Stomach (tissue), 9 donors: Measurements from ENCODE around the gene CREB1. TPM values are rescaled to one million over a fixed set of nuclear protein-coding genes. Genes with fewer than 3 reads are reported as not detected.
A peak's percentile ranks its signal among the peaks of the same experiment; 100 is the strongest.

Experiments
- DNase-seq, 2 donors: peaks; one replicate each; pipeline versions ENCODE4 v3.0.0 to v3.0.0-alpha.2; 2013 to 2019
- H3K27ac ChIP-seq, 5 donors: fragments of 200-600 bp in 4 of 5; sonication (generic) in 4 of 5; one replicate each; pipeline ENCODE4 v1.5.1; 2013 to 2019; ENCODE audit warnings: mild to moderate bottlenecking in 1 of 5, moderate library complexity in 1 of 5
- H3K27me3 ChIP-seq, 3 donors: fragments of 200-600 bp; sonication (generic); one replicate each; pipeline ENCODE4 v1.5.1; 2017 to 2019; ENCODE audit warnings: mixed run types in 1 of 3
- H3K36me3 ChIP-seq, 4 donors: fragments of 200-600 bp; sonication (generic); 1 replicate in 3 of 4; 2 replicates in 1 of 4; pipeline ENCODE4 v1.5.1; 2016 to 2019
- H3K4me1 ChIP-seq, 4 donors: fragments of 200-600 bp; sonication (generic); one replicate each; pipeline ENCODE4 v1.5.1; 2016 to 2019
- H3K4me3 ChIP-seq, 4 donors: fragments of 200-600 bp; sonication (generic) in 3 of 4; one replicate each; pipeline ENCODE4 v1.5.1; 2016 to 2019; ENCODE audit warnings: mild to moderate bottlenecking in 1 of 4
- H3K9me3 ChIP-seq, 4 donors: fragments of 200-600 bp; sonication (generic); one replicate each; pipeline ENCODE4 v1.5.1; 2016 to 2019
- CTCF ChIP-seq, 7 experiments: fragments of 450-650 bp in 4 of 7; fragments of 200-600 bp in 3 of 7; sonication (generic) in 3 of 7; IDR thresholded peaks; one replicate each; pipeline ENCODE4 v1.5.1; 2016 to 2019; ENCODE audit warnings: antibody characterized with exemption in 7 of 7, control low read depth in 2 of 7, mild to moderate bottlenecking in 1 of 7
- EP300 ChIP-seq: sonication (generic); formaldehyde crosslinking; IDR thresholded peaks from one replicate; pipeline ENCODE4 v1.6.1; 2017; ENCODE audit warnings: antibody characterized with exemption
- POLR2A ChIP-seq, 4 donors: fragments of 450-650 bp; IDR thresholded peaks; one replicate each; pipeline ENCODE4 v1.6.1; 2016; ENCODE audit warnings: antibody characterized with exemption in 4 of 4, control low read depth in 2 of 4, mild to moderate bottlenecking in 1 of 4, moderate library complexity in 1 of 4
- POLR2AphosphoS5 ChIP-seq, 3 donors: sonication (generic); formaldehyde crosslinking; IDR thresholded peaks; one replicate each; pipeline ENCODE4 v1.6.1; 2016; ENCODE audit warnings: antibody characterized with exemption in 3 of 3
- WGBS, 5 donors: extraction: QIAGEN DNeasy Blood & Tissue Kit in 3 of 5; methylation state at CpG; one replicate each; pipeline versions ENCODE4 v1.1.5 to v1.1.7; 2013 to 2018; 5-methylcytosine and 5-hydroxymethylcytosine counted together
- intact Hi-C: fragments of 100-400 bp; cut with DNase I; formaldehyde crosslinking; loops from one replicate; pipeline ENCODE4 v1.15.1; 2023; ENCODE audit warnings: low total_unique reads
- polyA plus RNA-seq, 3 donors: library from polyadenylated mRNA; stranded (reverse); fragments of 200-250 nt; gene quantifications; one replicate each; pipeline ENCODE4 v1.2.3, GENCODE V29; 2013
- total RNA-seq, 5 donors: library from RNA; depleted of rRNA; stranded (reverse); fragments of >200 nt; gene quantifications; one replicate each; pipeline versions ENCODE4 v1.1.0 to v1.2.3, GENCODE V29; 2014 to 2016
- donor health status: healthy with polysubstance abuse.
- donor health status: Bipolar disorder and iron deficiency.
- donor health status: healthy.

CREB1 gene
- total and polyA plus RNA-seq, 8 donors, result 5.2 to 58.6 (median 16.3) TPM

- H3K36me3 ChIP-seq, result no peaks in the 10 kb centered on the region
- H3K9me3 ChIP-seq, result no peaks in the 10 kb centered on the region
- no peaks in the 10 kb centered on the region for H3K27me3 ChIP-seq
- peaks cover 0 to 11% (median 4%) of the 10 kb centered on the region in 4 donors for H3K4me1 ChIP-seq
- no peak overlapping the region for H3K4me3 ChIP-seq
- TF ChIP-seq POLR2A (IDR thresholded peaks at IDR 0.05) (no peak), POLR2AphosphoS5 (IDR thresholded peaks at IDR 0.05) (no peak), EP300 (no peak), CTCF (IDR thresholded peaks at IDR 0.05) (no peak)
- DNase-seq, result no peak
- intact Hi-C loops, result no loop called here
- no peak overlapping the region for H3K27ac ChIP-seq
- 84 to 95% (median 85%) methylated on average over 1 of the region's 1 CpG for WGBS, 5 donors
These were observed 19.6 kb upstream of the CREB1 start for GRCh38 chr2:207510148-207510547.

- Histone ChIP-seq H3K4me1 (no peaks in the 10 kb centered on the region), H3K27ac (no peak overlapping the region), H3K4me3 (no peak overlapping the region), H3K36me3 (no peaks in the 10 kb centered on the region), H3K9me3 (no peaks in the 10 kb centered on the region), H3K27me3 (no peaks in the 10 kb centered on the region)
- TF ChIP-seq EP300, result no peak
- TF ChIP-seq POLR2A (IDR thresholded peaks at IDR 0.05), result no peak
- DNase-seq, result no peak
- 58 to 68% (median 62%) methylated on average over 2 of the region's 2 CpGs for WGBS, 5 donors
- intact Hi-C loops, result no loop called here
These were observed 17.9 kb upstream of the CREB1 start for GRCh38 chr2:207511851-207512250.

- no peak for DNase-seq
- 69 to 84% (median 74%) methylated on average over 3 of the region's 3 CpGs for WGBS, 5 donors
- no peak for TF ChIP-seq POLR2AphosphoS5 (IDR thresholded peaks at IDR 0.05)
- no peak for TF ChIP-seq EP300
- no peak for TF ChIP-seq POLR2A (IDR thresholded peaks at IDR 0.05)
- TF ChIP-seq CTCF (IDR thresholded peaks at IDR 0.05), result no peak
- intact Hi-C loops, result no loop called here
- Histone ChIP-seq H3K27ac (no peak overlapping the region), H3K36me3 (no peaks in the 10 kb centered on the region), H3K27me3 (no peaks in the 10 kb centered on the region), H3K4me3 (no peak overlapping the region), H3K9me3 (no peaks in the 10 kb centered on the region), H3K4me1 (no peaks in the 10 kb centered on the region)
These were observed 17.4 kb upstream of the CREB1 start for GRCh38 chr2:207512356-207512755.

- no peaks in the 10 kb centered on the region for H3K27me3 ChIP-seq
- H3K27ac ChIP-seq, result peak overlapping the region in 1 of 5 donors; percentile 19
- no peak for DNase-seq
- no peaks in the 10 kb centered on the region for H3K9me3 ChIP-seq
- WGBS, 5 donors, result 68 to 86% (median 71%) methylated on average over 7 of the region's 7 CpGs
- H3K36me3 ChIP-seq, result no peaks in the 10 kb centered on the region
- intact Hi-C loops, result no loop called here
- TF ChIP-seq POLR2A (IDR thresholded peaks at IDR 0.05) (no peak), EP300 (no peak), POLR2AphosphoS5 (IDR thresholded peaks at IDR 0.05) (no peak), CTCF (IDR thresholded peaks at IDR 0.05) (no peak)
- H3K4me3 ChIP-seq, result no peak overlapping the region
- H3K4me1 ChIP-seq, result no peaks in the 10 kb centered on the region
These were observed 16.1 kb upstream of the CREB1 start for GRCh38 chr2:207513551-207514257.

GRCh38 chr2:207514451-207514850 is 15.3 kb upstream of the CREB1 start:
- 74 to 89% (median 85%) methylated on average over 2 of the region's 2 CpGs for WGBS, 5 donors

More at GRCh38 chr2:207514451-207514850, 15.3 kb upstream of the CREB1 start:
- DNase-seq, result no peak
- no peaks in the 10 kb centered on the region for H3K9me3 ChIP-seq
- intact Hi-C loops, result no loop called here
- TF ChIP-seq EP300 (no peak), CTCF (IDR thresholded peaks at IDR 0.05) (no peak), POLR2A (IDR thresholded peaks at IDR 0.05) (no peak), POLR2AphosphoS5 (IDR thresholded peaks at IDR 0.05) (no peak)
- H3K4me1 ChIP-seq, result no peaks in the 10 kb centered on the region
- H3K36me3 ChIP-seq, result no peaks in the 10 kb centered on the region
- H3K27me3 ChIP-seq, result no peaks in the 10 kb centered on the region
- no peak overlapping the region for H3K4me3 ChIP-seq
- H3K27ac ChIP-seq, result no peak overlapping the region
